Small intestine (tissue), 16 donors: ENCODE data around the gene PNMA8A. TPM values are rescaled to one million over a fixed set of nuclear protein-coding genes. Genes with fewer than 3 reads are reported as not detected.

Source experiments
- DNase-seq, 2 donors: peaks; one replicate each; pipeline versions ENCODE4 v3.0.0 to v3.0.0-alpha.2; 2013
- FAIRE-seq: peaks from 2 replicates; lab custom pipeline; 2012; peaks lifted over from hg19 to GRCh38; lab: Jason Lieb, UNC
- H3K27ac ChIP-seq, 3 donors: one replicate each; pipeline ENCODE4 v1.5.1; 2013; ENCODE audit warnings: low read length in 2 of 3, mild to moderate bottlenecking in 2 of 3, control low read depth in 1 of 3, inconsistent platforms in 1 of 3, low read depth in 1 of 3, moderate library complexity in 1 of 3
- H3K27me3 ChIP-seq, 3 donors: one replicate each; pipeline ENCODE4 v1.6.1; 2013; ENCODE audit warnings: low read length in 3 of 3, inconsistent platforms in 1 of 3; ENCODE audit not compliant: control insufficient read depth in 3 of 3, insufficient read depth in 3 of 3
- H3K36me3 ChIP-seq, 3 donors: one replicate each; pipeline ENCODE4 v1.6.1; 2013; ENCODE audit warnings: low read length in 3 of 3, inconsistent platforms in 1 of 3, low read depth in 1 of 3, mild to moderate bottlenecking in 1 of 3, moderate library complexity in 1 of 3; ENCODE audit not compliant: control insufficient read depth in 3 of 3, insufficient read depth in 2 of 3
- H3K4me1 ChIP-seq, 3 donors: one replicate each; pipeline ENCODE4 v1.6.1; 2013; ENCODE audit warnings: low read length in 2 of 3, inconsistent platforms in 1 of 3, low read depth in 1 of 3, mild to moderate bottlenecking in 1 of 3, moderate library complexity in 1 of 3; ENCODE audit not compliant: control insufficient read depth in 3 of 3, insufficient read depth in 2 of 3
- H3K4me3 ChIP-seq, 3 donors: one replicate each; pipeline ENCODE4 v1.5.1; 2013; ENCODE audit warnings: low read length in 3 of 3, control low read depth in 1 of 3, inconsistent platforms in 1 of 3, low read depth in 1 of 3, mild to moderate bottlenecking in 1 of 3, moderate library complexity in 1 of 3
- H3K9me3 ChIP-seq, 2 donors: one replicate each; pipeline ENCODE4 v1.6.1; 2013; ENCODE audit warnings: low read depth in 1 of 2, low read length in 1 of 2; ENCODE audit not compliant: control insufficient read depth in 2 of 2, insufficient read depth in 1 of 2
- whole genome bisulfite sequencing, 3 donors: extraction: QIAGEN DNeasy Blood & Tissue Kit; methylation state at CpG; one replicate each; pipeline ENCODE4 v1.1.7; 2013; 5-methylcytosine and 5-hydroxymethylcytosine counted together
- long read RNA-seq, 10 donors: transcript quantifications; one replicate each; lab custom pipeline, GENCODE V29; 2026
- polyA plus RNA-seq, 4 donors: library from polyadenylated mRNA; stranded (reverse) in 3 of 4; unstranded in 1 of 4; fragments of 200-250 nt in 3 of 4; fragments of 120-200 nt in 1 of 4; gene quantifications; one replicate each; pipeline versions ENCODE4 v1.2.1 to v1.2.3, GENCODE V29; 2013
- donor health status: healthy with polysubstance abuse.
- donor health status: control.
- donor health status: control.
- donor health status: Bipolar disorder and iron deficiency.
- donor health status: healthy.

Gene PNMA8A, protein sequence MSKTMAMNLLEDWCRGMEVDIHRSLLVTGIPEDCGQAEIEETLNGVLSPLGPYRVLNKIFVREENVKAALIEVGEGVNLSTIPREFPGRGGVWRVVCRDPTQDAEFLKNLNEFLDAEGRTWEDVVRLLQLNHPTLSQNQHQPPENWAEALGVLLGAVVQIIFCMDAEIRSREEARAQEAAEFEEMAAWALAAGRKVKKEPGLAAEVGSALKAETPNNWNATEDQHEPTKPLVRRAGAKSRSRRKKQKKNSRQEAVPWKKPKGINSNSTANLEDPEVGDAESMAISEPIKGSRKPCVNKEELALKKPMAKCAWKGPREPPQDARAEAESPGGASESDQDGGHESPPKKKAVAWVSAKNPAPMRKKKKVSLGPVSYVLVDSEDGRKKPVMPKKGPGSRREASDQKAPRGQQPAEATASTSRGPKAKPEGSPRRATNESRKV
- 1 to 10 TPM in 2 of 4 donors, under 1 TPM in 1, not detected in 1; 0.27 to 2.9 (median 1.5) TPM for polyA plus RNA-seq
- long read RNA-seq, donor 1, partial matches to known transcripts, result 0 of 3 reads
- long read RNA-seq, donor 1, other reads (novel, unspliced or antisense), result 0 of 3 reads
- long read RNA-seq, donor 2, result 0 reads
- long read RNA-seq, donor 3, result 0 reads
- long read RNA-seq, donor 4, result 0 reads
- long read RNA-seq, donor 5, result 0 reads
- long read RNA-seq, donor 6, result 0 reads
- long read RNA-seq, donor 7, partial matches to known transcripts, result 13 of 16 reads
- long read RNA-seq, donor 7, other reads (novel, unspliced or antisense), result 0 of 16 reads
- long read RNA-seq, donor 8, result 0 reads
- long read RNA-seq, donor 9, result 0 reads
- long read RNA-seq, donor 10, partial matches to known transcripts, result 0 of 3 reads
- long read RNA-seq, donor 10, other reads (novel, unspliced or antisense), result 0 of 3 reads

DNA sequence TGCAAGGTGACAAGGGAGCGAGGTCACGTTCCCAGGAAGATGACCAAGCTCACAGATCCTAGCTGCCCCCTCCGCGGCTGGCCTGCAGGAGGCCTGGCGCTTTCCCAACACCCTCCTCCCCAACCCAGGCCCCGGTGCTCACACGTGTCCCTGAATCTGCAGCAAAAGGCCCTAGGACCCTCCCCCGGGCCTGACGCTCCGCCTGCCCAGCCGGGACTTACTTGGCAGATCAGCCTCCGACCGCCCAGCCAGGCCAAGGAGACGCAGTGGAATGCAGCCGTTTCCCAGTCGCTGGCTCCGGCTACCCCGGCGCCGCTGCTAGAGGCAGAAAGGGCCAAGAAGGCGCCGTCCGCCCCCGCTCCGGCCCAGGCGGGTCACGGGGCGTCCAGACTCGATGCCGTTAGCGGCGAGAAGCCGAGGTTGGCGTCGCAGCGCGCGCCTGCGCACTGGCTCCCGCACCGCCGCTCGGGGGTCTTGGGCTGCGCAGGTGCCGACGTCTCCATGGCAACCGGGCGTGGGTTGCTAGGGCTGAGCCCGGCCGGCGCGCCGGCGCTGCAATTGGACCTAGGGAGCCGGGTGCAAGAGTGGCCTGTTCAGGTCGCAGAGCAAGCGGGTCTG, at the start of gene PNMA8A:
TSS of gene PNMA8A (minus strand) at position 448 of the 618 bp plus-strand sequence. CDS start 528 bp downstream, outside the sequence.
- Histone ChIP-seq H3K27me3 (peaks cover 0 to 28% (median 12%) of the 10 kb centered on the region in 3 donors), H3K36me3 (no peaks in the 10 kb centered on the region), H3K9me3 (no peaks in the 10 kb centered on the region), H3K4me1 (peaks cover 0 to 11% (median 0%) of the 10 kb centered on the region in 3 donors), H3K4me3 (peak within 1 kb of the TSS in 1 of 3 donors; percentile 41), H3K27ac (peak within 1 kb of the TSS in 2 of 3 donors; percentile 14 to 48)
- FAIRE-seq, result no peak
- peak in 1 of 2 donors; percentile 58 for DNase-seq
- WGBS, 3 donors, result 3 to 8% (median 5%) methylated on average over 35 to 57 of the region's 57 CpGs

DNA sequence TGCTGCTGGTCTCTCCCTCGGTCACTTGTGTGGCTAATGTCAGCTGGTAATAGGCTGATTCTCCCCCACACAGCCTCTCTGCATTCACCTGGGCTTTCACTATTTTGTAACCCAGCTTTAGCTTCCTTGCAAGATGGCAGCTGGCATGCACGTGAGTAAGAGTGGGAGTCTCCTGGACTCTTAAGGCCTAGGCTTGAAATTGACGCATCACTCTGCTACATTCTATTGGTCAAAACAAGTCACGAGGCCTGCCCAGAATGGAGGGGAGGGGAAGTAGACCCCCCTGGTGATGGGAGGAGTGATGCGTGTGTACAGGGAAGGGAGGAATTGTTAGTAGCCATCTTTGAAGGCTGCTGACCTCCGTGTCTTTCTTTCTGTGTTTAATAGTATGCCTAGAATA, 49.3 kb upstream of the PNMA8A start:
- FAIRE-seq, result no peak
- Histone ChIP-seq H3K4me1 (no peaks in the 10 kb centered on the region), H3K9me3 (peaks cover 0 to 2% of the 10 kb centered on the region in 2 donors), H3K27me3 (no peaks in the 10 kb centered on the region), H3K4me3 (no peak overlapping the region), H3K36me3 (no peaks in the 10 kb centered on the region), H3K27ac (no peak overlapping the region)
- WGBS, 3 donors, result 77 to 88% (median 87%) methylated on average over 6 of the region's 6 CpGs
- no peak for DNase-seq

DNA sequence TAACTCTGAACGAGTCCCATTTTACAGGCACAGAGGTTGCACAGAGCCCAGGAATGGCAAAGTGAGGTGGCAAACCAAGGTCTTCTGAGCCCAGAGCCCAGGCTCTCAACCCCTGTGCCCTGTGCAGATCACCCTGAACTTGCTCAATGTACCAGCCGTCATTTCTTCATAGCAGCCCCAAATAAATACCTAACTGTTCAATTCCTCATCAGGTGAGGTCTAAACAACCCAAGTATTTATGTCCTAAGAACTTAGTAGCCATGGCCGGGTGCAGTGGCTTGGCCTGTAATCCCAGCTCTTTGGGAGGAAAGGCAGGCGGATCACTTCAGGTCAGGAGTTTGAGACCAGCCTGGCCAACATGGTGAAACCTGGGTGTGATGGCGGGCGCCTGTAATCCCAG, 46.1 kb upstream of the PNMA8A start:
- peaks cover 0 to 3% (median 0%) of the 10 kb centered on the region in 3 donors for H3K27me3 ChIP-seq
- no peak for FAIRE-seq
- H3K27ac ChIP-seq, result no peak overlapping the region
- no peaks in the 10 kb centered on the region for H3K4me1 ChIP-seq
- H3K36me3 ChIP-seq, result no peaks in the 10 kb centered on the region
- no peaks in the 10 kb centered on the region for H3K9me3 ChIP-seq
- no peak overlapping the region for H3K4me3 ChIP-seq
- no peak for DNase-seq
- 87 to 92% (median 90%) methylated on average over 6 of the region's 6 CpGs for WGBS, 3 donors

DNA sequence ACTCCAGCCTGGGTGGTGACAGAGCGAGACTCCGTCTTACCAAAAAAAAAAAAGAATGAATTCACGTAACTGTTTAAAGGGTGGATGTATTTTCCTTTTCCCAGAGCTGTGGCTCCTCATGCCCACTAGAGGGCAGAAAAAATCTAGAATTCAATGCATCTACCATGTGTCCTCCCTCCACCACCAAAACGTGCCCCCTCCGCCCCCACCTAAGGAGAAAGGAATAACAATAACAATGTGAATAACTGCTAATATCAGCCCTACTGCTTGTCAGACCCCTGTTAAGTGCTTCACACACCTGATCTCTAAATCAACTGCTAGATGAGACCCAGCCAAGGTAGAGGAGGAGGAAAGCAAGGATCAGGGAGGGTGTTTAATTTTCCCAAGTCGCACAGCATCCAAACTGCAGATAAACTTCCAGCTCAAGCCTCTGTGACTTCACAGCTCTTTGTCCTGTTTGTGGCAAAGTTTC, 44.6 kb upstream of the PNMA8A start:
- Histone ChIP-seq H3K27ac (no peak overlapping the region), H3K36me3 (no peaks in the 10 kb centered on the region), H3K27me3 (peaks cover 0 to 3% (median 0%) of the 10 kb centered on the region in 3 donors), H3K9me3 (peaks cover 0 to 7% of the 10 kb centered on the region in 2 donors), H3K4me1 (no peaks in the 10 kb centered on the region), H3K4me3 (no peak overlapping the region)
- no peak for FAIRE-seq
- peak in 1 of 2 donors; percentile 34 for DNase-seq
- WGBS, 3 donors, result 15 to 19% (median 18%) methylated on average over 6 of the region's 6 CpGs

DNA sequence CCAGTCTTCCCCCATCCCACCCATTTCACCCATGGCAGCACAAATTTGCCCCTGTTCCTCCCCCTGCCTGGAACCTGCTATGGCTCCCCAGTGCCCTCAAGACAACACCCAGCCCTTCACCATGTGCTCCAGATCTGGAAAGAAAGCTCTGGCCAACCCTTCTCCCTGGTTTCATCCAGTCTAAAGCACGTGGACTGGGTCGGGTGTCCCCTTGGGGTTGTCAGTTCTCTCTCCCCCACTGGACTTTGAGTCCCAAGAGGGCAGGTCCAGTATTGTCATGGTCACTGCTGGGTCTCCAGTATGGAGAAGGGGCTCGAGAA, 43.9 kb upstream of the PNMA8A start:
- 42 to 65% (median 59%) methylated on average over 3 of the region's 3 CpGs for WGBS, 3 donors
- no peak overlapping the region for H3K4me3 ChIP-seq
- DNase-seq (no peak), FAIRE-seq (no peak)
- H3K27ac ChIP-seq, result no peak overlapping the region
- H3K4me1 ChIP-seq, result no peaks in the 10 kb centered on the region
- H3K9me3 ChIP-seq, result peaks cover 0 to 7% of the 10 kb centered on the region in 2 donors
- H3K27me3 ChIP-seq, result peaks cover 0 to 3% (median 0%) of the 10 kb centered on the region in 3 donors
- H3K36me3 ChIP-seq, result no peaks in the 10 kb centered on the region

DNA sequence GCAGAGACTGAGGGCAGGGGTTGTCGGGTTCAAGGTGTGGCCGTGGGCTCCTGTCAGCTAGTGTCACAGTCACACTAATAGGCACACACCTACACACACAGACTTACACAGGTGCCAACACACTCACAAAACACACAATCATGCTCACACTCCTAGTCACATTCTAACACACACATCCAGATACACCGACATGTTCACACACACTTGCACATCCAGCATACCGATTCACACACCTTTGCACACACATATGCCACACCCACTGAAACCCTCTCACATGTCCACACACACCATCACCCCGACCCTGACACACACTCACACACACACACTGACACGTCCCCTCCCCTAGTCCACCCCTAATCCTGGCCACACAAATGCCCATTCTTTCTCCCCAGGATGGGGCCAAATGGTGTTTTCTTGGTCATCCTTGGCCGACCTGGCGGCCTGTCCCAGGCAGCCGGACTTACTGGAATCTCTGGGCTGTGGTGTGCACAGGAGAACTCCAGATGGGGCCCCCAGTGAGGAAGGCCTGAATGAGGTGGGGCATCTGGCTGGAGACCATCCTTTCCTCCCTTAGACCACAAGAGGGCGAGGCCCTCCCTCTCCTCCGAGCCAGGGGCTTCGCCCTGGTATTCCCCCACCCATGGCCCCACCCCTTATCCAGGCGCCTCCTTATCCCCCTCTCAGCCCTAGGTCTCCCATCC, 43.4 kb upstream of the PNMA8A start:
- peaks cover 0 to 3% (median 0%) of the 10 kb centered on the region in 3 donors for H3K27me3 ChIP-seq
- no peak for DNase-seq
- H3K9me3 ChIP-seq, result peaks cover 0 to 7% of the 10 kb centered on the region in 2 donors
- no peaks in the 10 kb centered on the region for H3K4me1 ChIP-seq
- 55 to 61% (median 61%) methylated on average over 13 of the region's 13 CpGs for whole genome bisulfite sequencing, 3 donors
- no peaks in the 10 kb centered on the region for H3K36me3 ChIP-seq
- no peak for FAIRE-seq
- no peak overlapping the region for H3K4me3 ChIP-seq
- no peak overlapping the region for H3K27ac ChIP-seq

DNA sequence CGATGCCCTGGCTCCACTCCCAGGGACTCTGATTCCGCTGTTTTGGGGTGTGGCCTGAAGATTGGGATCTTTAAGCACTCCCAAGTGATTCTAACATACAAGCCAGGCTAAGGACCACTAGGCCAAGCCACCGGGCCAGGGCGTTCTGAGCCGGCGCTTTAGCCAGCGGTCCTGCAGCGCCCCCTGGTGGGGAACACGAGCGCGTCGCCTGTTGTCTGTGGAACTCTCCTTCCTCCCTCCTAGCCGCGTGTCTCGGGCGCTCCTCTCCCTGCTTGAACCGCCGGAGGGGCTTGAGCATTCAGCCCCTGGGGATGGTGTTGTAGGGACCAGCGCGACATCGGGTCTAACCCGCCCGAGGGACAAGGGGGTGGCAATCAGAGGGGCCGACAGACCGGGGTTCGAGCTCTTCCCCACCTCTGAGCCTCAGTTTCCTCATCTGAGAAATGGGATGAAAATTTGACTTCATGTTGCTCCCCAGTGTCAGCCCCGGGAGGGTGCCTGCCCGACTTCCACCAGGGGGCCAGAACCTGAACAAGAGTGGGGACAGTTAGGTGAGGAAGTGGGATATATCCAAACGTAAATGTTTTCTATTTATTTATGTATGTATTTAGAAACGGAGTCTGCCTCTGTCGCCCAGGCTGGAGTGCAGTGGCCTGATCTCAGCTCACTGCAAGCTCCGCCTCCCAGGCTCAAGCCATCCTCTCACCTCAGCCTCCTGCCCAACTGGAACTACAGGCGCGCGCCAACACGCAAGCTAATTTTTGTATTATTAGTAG, 42.3 kb upstream of the PNMA8A start:
- DNase-seq, result peak; percentile 50 to 84
- peaks cover 0 to 3% (median 0%) of the 10 kb centered on the region in 3 donors for H3K27me3 ChIP-seq
- no peak overlapping the region for H3K4me3 ChIP-seq
- H3K9me3 ChIP-seq, result peaks cover 0 to 7% of the 10 kb centered on the region in 2 donors
- FAIRE-seq, result no peak
- no peak overlapping the region for H3K27ac ChIP-seq
- H3K4me1 ChIP-seq, result no peaks in the 10 kb centered on the region
- no peaks in the 10 kb centered on the region for H3K36me3 ChIP-seq
- WGBS, 3 donors, result 25 to 26% (median 25%) methylated on average over 36 of the region's 36 CpGs
